ENCODE measurements around the gene PARD6B. TPM values are rescaled to one million over a fixed set of nuclear protein-coding genes. Genes with fewer than 3 reads are reported as not detected.

The PARD6B gene
- total and polyA plus RNA-seq, 2 of the 13 experiments (the other 11 are each of a cell fraction or from before 2014, with no cell fraction given) = 6.9 to 22.2 TPM

- TF ChIP-seq ZBTB43 (CRISPR knock-in tag; conservative IDR thresholded peaks at IDR 0.05) (no peak), SMARCE1 (IDR thresholded peaks at IDR 0.05; ENCODE audit: borderline replicate concordance) (no peak), ATF3 (CRISPR knock-in tag; IDR thresholded peaks at IDR 0.05) (peak; percentile 69), ZNF546 (CRISPR knock-in tag; conservative IDR thresholded peaks at IDR 0.05) (peak; percentile 70; the same call in 1 of the 2 replicates), IRF9 (CRISPR knock-in tag; IDR thresholded peaks at IDR 0.05; ENCODE audit: borderline replicate concordance) (peak; percentile 25; the same call in 1 of the 2 replicates), ZNF619 (CRISPR knock-in tag; IDR thresholded peaks at IDR 0.05) (peak; percentile 57; the same call in 1 of the 2 replicates), GRHL1 (CRISPR knock-in tag; conservative IDR thresholded peaks at IDR 0.05) (no peak), FLYWCH1 (CRISPR knock-in tag; IDR thresholded peaks at IDR 0.05) (0 out of 2 replicates have a peak, but pooled peaks have one; percentile 46), FOSL1 (CRISPR knock-in tag; IDR thresholded peaks at IDR 0.05; ENCODE audit: borderline replicate concordance) (peak; percentile 57; the same call in 1 of the 2 replicates), ZNF337 (CRISPR knock-in tag; IDR thresholded peaks at IDR 0.05; ENCODE audit: borderline replicate concordance, low read depth) (no peak), CHD4 (IDR thresholded peaks at IDR 0.05; ENCODE audit: borderline replicate concordance, low read length) (peak; percentile 76; the same call in 1 of the 2 replicates), ZNF460 (CRISPR knock-in tag; IDR thresholded peaks at IDR 0.05; ENCODE audit: borderline replicate concordance) (peak; percentile 26; the same call in 1 of the 2 replicates), NFYB (CRISPR knock-in tag; IDR thresholded peaks at IDR 0.05) (0 out of 2 replicates have a peak, but pooled peaks have one; percentile 7), ZNF124 (CRISPR knock-in tag; IDR thresholded peaks at IDR 0.05) (0 out of 2 replicates have a peak, but pooled peaks have one; percentile 13), RBFOX2 (IDR thresholded peaks at IDR 0.05; ENCODE audit: low read depth, low read length) (no peak), ZSCAN21 (CRISPR knock-in tag; IDR thresholded peaks at IDR 0.05; ENCODE audit: borderline replicate concordance) (no peak), JUNB (CRISPR knock-in tag; IDR thresholded peaks at IDR 0.05; ENCODE audit: borderline replicate concordance) (peak; percentile 67; the same call in 1 of the 2 replicates), ZNF792 (CRISPR knock-in tag; IDR thresholded peaks at IDR 0.05) (peak; percentile 93; the same call in 1 of the 2 replicates), POGZ (CRISPR knock-in tag; IDR thresholded peaks at IDR 0.05) (peak; percentile 86), BRCA1 (CRISPR knock-in tag; IDR thresholded peaks at IDR 0.05) (no peak), PRDM15 (CRISPR knock-in tag; IDR thresholded peaks at IDR 0.05) (no peak), ZNF296 (CRISPR knock-in tag; conservative IDR thresholded peaks at IDR 0.05) (no peak)
Measured at GRCh38 chr20:50744143-50744792, 12.9 kb downstream of the PARD6B start (continued).

Data from HepG2 (cell line).